GM21423 (cell line): ENCODE data around the gene GBP3.
"Not testable (repeated sequence)": the region's sequence is repeated elsewhere in the genome, so short reads cannot be mapped to it uniquely, and the experiment has no call there.

Experiments used
- ATAC-seq: cut with Tn5 transposase; IDR thresholded peaks from one replicate; pipeline ENCODE4 v1.9.1; 2021; ENCODE audit warnings: mild to moderate bottlenecking, moderate library complexity; ENCODE audit not compliant: unreplicated experiment

GBP3 gene

GRCh38 chr1:88979749-88980116, 42.9 kb downstream of the GBP3 start:
- ATAC-seq, result no peak

GRCh38 chr1:88979054-88979748, 43.5 kb downstream of the GBP3 start:
- no peak for ATAC-seq

- no peak for ATAC-seq
Observed at GRCh38 chr1:88976235-88976634, 46.4 kb downstream of the GBP3 start.

DNA sequence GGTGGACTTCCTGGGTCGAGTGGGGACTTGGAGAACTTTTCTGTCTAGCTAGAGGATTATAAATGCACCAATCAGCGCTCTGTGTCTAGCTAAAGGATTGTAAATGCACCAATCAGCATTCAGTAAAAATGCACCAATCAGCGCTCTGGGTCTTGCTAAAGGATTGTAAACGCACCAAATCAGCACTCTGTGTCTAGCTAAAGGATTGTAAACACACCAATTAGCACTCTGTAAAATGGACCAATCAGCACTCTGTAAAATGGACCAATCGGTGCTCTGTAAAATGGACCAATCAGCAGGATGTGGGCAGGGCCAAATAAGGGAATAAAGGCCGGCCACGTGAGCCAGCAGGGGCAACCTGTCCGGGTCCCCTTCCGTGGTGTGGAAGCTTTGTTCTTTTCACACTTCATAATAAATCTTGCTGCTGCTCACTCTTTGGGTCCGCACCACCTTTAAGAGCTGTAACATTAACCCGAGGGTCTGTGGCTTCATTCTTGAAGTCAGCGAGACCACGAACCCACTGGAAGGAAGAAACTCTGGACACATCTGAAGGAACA, 48.0 kb downstream of the GBP3 start:
- ATAC-seq, result not testable (repeated sequence)

DNA sequence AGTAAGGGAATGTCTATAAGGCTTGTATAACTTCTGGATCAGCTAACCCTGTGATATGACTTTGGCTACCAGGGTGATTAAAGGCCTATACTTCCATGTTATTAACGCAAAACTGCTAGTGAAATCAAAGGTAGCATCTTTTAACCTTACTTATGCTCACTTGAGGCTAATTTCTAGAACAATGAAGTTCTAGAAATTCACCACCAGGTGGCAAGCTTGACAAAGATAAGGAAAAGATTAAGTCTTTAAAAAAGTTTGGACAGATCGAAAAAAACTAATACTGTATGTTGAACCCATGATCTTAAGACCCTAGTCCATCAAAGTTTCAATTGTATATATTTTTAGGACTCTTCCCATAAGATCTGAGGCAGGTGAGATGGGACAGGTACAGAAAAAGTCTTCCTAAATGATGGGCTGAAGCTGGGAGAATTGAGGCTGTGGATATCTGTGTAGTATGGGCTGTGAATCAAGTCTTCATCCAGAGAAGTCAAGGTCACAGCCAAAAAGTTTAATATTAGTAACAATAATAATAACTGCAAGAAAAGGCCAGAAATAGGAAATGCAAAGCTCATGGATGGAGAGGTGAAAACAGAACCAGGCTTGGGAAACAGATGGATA, 49.0 kb downstream of the GBP3 start:
- no peak for ATAC-seq

DNA sequence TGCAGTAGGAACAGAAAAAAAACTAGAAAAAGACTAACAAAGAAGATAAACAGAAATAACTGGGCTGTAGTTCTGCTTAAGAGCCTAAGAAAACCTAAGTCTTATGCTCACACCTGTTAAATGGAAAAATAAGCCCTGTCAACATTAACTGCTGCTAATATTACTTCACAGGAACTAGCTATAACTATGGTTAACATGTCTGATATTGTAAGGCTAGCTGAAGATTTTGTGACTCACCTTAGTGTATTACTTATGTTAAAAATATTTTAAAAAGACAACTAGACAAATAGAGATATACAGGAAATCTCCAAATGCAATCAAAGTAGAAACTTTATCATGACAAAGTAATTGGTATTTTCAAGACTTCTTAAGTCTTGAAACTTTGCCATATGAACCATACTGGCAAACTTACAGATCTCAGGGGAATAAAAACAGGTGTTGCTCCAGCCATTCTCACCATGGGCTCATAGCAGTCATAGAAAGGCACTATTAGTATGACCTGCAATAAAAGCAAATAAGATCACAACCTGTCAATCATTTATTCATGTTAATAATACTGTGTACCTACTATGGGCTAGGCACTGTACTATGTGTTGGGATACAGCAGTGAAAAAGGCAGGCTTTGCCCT, 60.9 kb downstream of the GBP3 start:
- ATAC-seq, result no peak

- ATAC-seq, result no peak
Observed at GRCh38 chr1:88961081-88961480, 61.6 kb downstream of the GBP3 start.
